ENCODE data around the gene CRTC3.

The CRTC3 gene

GRCh38 chr15:90489514-90489913 lies 40.2 kb upstream of the CRTC3 start:
- no peak for TF ChIP-seq CTCF (IDR thresholded peaks at IDR 0.05; ENCODE audit: borderline replicate concordance, insufficient read depth, low read depth, low read length)
- H3K4me3 ChIP-seq (ENCODE audit: low read depth, low read length), result no peak overlapping the region

GRCh38 chr15:90489944-90490343 lies 39.8 kb upstream of the CRTC3 start:
- H3K4me3 ChIP-seq (ENCODE audit: low read depth, low read length), result no peak overlapping the region
- TF ChIP-seq CTCF (IDR thresholded peaks at IDR 0.05; ENCODE audit: borderline replicate concordance, insufficient read depth, low read depth, low read length), result no peak

- H3K4me3 ChIP-seq (ENCODE audit: low read depth, low read length), result no peak overlapping the region
- TF ChIP-seq CTCF (IDR thresholded peaks at IDR 0.05; ENCODE audit: borderline replicate concordance, insufficient read depth, low read depth, low read length), result no peak
These were observed 36.1 kb upstream of the CRTC3 start for GRCh38 chr15:90493647-90494046.

GRCh38 chr15:90495067-90495466 lies 34.7 kb upstream of the CRTC3 start:
- no peak for TF ChIP-seq CTCF (IDR thresholded peaks at IDR 0.05; ENCODE audit: borderline replicate concordance, insufficient read depth, low read depth, low read length)
- H3K4me3 ChIP-seq (ENCODE audit: low read depth, low read length), result no peak overlapping the region

GRCh38 chr15:90496791-90497190 lies 32.9 kb upstream of the CRTC3 start:
- H3K4me3 ChIP-seq (ENCODE audit: low read depth, low read length), result no peak overlapping the region
- TF ChIP-seq CTCF (IDR thresholded peaks at IDR 0.05; ENCODE audit: borderline replicate concordance, insufficient read depth, low read depth, low read length), result no peak

- no peak for TF ChIP-seq CTCF (IDR thresholded peaks at IDR 0.05; ENCODE audit: borderline replicate concordance, insufficient read depth, low read depth, low read length)
- H3K4me3 ChIP-seq (ENCODE audit: low read depth, low read length), result no peak overlapping the region
These were observed 32.3 kb upstream of the CRTC3 start for GRCh38 chr15:90497376-90497775.

- H3K4me3 ChIP-seq (ENCODE audit: low read depth, low read length), result no peak overlapping the region
- TF ChIP-seq CTCF (IDR thresholded peaks at IDR 0.05; ENCODE audit: borderline replicate concordance, insufficient read depth, low read depth, low read length), result no peak
These were observed 31.8 kb upstream of the CRTC3 start for GRCh38 chr15:90497912-90498311.
